GM21528 (cell line): ENCODE data around the gene NDUFS5.
"Not testable (repeated sequence)": the region's sequence is repeated elsewhere in the genome, so short reads cannot be mapped to it uniquely, and the experiment has no call there.

ENCODE experiments used
- ATAC-seq: cut with Tn5 transposase; IDR thresholded peaks from one replicate; pipeline ENCODE4 v1.9.1; 2021; ENCODE audit warnings: mild to moderate bottlenecking, moderate library complexity; ENCODE audit not compliant: unreplicated experiment, low FRiP score

Gene NDUFS5

GRCh38 chr1:39006726-39007645 lies 19.2 kb upstream of the NDUFS5 start:
- no peak for ATAC-seq

- ATAC-seq, result not testable (repeated sequence)
Observed at GRCh38 chr1:39014956-39015355, 11.2 kb upstream of the NDUFS5 start.

DNA sequence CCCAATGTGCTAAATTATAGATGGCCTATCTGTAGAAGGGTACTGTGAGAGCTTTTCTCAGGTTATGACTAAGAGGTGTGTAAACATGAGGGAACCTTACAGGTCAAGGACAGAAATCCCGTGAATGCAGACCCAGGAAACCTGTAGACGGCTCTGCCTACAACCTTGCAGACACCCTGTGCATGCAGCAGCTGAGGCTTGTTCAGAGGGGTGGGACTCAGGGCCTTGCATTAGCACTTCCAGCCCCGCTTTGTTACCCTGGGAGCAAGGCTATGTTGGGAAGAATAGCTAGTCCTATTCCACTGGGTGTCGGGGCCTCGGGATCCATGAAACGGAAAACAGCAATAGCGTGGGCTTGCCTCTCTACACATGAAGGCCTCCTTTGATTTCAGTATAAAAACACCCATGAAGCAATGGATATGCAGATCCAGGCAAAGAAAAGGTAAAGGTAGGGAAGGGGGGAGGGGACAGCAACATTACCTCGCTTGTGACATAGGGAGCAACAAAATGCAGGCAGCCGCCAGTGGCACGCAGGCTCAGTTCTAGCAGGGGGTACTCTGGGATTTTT lies 9.5 kb upstream of the NDUFS5 start:
- no peak for ATAC-seq

DNA sequence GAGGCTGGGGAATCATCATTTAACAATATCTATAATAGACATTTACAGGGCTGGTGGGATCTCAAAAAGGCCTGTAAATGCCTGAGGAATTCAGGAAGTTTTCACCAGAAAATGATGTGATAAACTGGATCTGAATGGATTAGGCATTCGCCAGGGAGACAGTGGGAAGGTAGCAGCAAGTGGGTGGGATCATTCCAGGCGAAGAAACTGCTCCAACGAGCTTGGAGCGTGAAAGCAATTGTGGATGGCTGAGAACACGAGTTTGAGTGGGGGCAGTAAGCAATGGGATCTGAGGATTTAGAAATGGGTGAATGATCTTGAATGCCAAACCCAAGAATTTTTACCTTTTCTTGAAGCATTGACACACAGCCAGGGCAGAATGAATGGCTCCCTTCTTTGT lies 8.9 kb upstream of the NDUFS5 start:
- ATAC-seq, result no peak

- ATAC-seq, result not testable (repeated sequence)
Observed at GRCh38 chr1:39020494-39020893, 5.7 kb upstream of the NDUFS5 start.

DNA sequence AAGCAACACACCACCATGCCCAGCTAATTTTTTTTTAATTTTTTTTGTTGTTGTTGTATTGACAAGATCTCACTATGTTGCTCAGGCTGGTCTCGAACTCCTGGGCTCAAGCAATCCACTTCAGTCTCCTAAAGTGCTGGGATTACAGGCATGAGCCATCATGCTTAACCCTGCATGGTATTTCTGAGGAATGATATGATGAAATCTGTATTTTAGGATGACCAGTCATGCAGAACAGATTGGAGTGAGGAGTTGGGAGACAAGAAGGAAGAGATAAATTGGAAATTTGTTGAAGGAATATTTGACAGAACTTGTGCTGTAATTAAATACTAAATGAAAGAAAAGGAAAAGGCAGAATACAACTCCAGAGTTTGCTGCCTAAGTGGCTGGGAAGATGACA lies 4.7 kb upstream of the NDUFS5 start:
- ATAC-seq, result no peak

DNA sequence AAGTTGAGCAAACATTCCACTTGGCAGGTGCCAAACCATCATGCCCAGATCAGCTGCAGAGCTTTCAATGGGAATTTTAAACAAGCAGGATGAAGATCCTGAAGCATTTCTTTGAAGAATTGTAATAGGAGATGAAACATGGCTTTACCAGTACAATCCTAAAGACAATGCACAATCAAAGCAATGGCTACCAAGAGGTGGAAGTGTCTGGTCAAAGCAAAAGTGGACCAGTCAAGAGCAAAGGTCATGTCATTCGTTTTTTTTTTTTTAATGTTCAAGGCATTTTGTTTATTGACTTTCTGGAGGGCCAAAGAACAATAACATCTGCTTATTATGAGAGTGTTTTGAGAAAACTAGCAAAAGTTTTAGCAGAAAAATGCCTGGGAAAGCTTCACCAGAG lies 3.0 kb upstream of the NDUFS5 start:
- no peak for ATAC-seq

DNA sequence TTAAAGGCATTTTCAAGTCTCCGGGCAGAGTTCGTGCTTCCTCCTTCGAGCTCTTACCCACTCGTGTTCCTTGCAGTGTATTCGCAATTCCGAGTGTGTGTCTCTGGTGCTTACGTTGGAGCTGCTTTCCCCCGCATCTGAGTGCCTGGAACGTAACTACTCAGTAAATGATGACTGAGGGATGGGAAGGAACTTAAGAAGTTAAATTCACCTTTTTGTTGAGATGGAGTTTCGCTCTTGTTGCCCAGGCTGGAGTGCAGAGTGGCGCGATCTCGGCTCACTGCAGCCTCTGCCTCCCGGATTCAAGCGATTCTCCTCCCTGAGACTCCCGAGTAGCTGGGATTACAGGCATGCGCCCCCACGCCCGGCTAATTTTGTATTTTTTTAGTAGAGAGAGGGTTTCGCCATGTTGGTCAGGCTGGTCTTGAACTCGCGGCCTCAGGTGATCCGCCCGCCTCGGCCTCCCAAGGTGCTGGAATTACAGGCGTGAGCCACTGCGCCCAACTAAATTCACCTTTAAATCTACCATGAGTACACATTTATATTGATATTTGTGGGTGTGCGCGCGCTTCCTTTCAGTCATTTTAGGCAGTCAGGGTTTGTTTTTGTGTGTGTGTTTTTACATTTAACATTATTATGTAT lies 837 bp downstream of the NDUFS5 start:
- ATAC-seq, result no peak

DNA sequence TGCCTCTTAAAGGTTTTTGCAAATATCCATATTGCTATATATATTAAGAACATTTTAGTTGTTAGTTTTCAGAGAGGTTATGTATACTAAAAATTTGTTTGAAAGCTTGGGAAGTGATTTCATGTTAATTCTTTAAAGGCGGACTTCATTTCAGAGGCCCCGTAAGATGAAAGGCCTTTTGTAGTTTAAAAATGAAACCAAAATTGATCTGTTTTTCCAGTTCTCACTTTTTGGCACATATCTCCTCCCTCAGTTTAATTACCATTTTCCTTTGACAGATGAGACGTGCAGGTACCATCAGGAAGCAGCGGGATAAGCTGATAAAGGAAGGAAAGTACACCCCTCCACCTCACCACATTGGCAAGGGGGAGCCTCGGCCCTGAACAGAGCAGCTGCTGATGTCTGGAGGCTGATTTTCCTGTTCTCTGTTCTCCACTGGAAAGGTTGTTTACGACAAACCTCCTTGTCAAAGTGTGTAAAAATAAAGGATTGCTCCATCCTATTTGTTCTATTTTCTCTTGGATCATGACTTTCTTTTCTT lies 8.0 kb downstream of the NDUFS5 start:
- no peak for ATAC-seq

- ATAC-seq, result no peak
Observed at GRCh38 chr1:39036678-39037077, 10.5 kb downstream of the NDUFS5 start.

GRCh38 chr1:39043513-39043912 lies 17.4 kb downstream of the NDUFS5 start:
- ATAC-seq, result no peak

GRCh38 chr1:39044762-39045161 lies 18.6 kb downstream of the NDUFS5 start:
- no peak for ATAC-seq

- ATAC-seq, result no peak
Observed at GRCh38 chr1:39045231-39045630, 19.1 kb downstream of the NDUFS5 start.

- no peak for ATAC-seq
Observed at GRCh38 chr1:39046613-39047210, 20.6 kb downstream of the NDUFS5 start.

GRCh38 chr1:39047374-39048229 lies 21.5 kb downstream of the NDUFS5 start:
- ATAC-seq, result no peak

GRCh38 chr1:39048745-39049370 lies 22.7 kb downstream of the NDUFS5 start:
- no peak for ATAC-seq

GRCh38 chr1:39050001-39050400 lies 23.9 kb downstream of the NDUFS5 start:
- ATAC-seq, result no peak

- not testable (repeated sequence) for ATAC-seq
Observed at GRCh38 chr1:39051193-39051850, 25.2 kb downstream of the NDUFS5 start.

DNA sequence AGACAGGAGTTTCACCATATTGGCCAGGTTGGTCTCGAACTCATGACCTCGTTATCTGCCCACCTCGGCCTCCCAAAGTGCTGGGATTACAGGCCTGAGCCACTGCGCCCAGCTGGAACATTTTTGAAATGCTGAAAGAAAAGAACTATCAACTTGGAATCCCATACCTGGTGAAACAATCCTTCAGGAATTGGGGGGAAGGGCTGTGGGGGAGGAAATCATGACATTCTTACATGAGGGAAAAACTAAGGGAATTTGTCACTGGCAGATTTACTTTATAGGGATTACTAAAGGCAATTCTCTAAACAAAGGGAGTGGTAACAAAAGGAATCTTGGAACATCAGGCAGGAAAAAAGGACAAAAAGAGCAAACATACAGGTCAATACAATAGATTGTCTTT lies 25.8 kb downstream of the NDUFS5 start:
- ATAC-seq, result no peak
